AG09319 (cell line): ENCODE measurements around the gene CTBP2.

Source experiments
- DNase-seq: peaks from one replicate; pipeline ENCODE4 v3.0.0-alpha.2; 2010; ENCODE audit warnings: low read depth; ENCODE audit errors: extremely low read depth
- CTCF ChIP-seq: IDR thresholded peaks from 2 replicates; pipeline ENCODE4 v1.5.1; 2011; ENCODE audit warnings: low read depth, mild to moderate bottlenecking, inconsistent platforms, low read length, moderate library complexity

The CTBP2 gene

GRCh38 chr10:125041856-125042506 lies 118.4 kb downstream of the CTBP2 start:
- TF ChIP-seq CTCF, result no peak
- no peak for DNase-seq

DNA sequence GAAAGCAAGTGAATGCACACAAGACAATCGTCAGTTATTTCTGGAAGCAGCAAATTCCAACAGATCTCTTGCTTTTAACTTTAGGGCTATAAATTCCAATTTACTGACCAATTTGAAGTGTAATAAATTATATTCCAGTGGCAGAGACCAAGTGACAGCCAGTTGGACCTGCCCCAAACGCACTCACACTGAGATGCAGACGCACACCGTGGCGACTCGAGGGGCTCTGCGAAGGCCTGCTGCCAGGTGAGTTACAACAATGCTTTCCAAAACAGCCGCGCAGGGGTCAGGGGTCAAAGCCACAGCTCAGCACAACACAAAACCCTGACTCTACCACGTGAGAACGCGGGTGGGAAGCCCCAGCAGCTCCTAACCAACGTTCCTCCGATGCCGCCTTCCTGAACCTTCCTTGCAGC lies 121.0 kb downstream of the CTBP2 start:
- no peak for TF ChIP-seq CTCF
- DNase-seq, result no peak

GRCh38 chr10:125038637-125039036 lies 121.7 kb downstream of the CTBP2 start:
- TF ChIP-seq CTCF, result no peak
- DNase-seq, result no peak

DNA sequence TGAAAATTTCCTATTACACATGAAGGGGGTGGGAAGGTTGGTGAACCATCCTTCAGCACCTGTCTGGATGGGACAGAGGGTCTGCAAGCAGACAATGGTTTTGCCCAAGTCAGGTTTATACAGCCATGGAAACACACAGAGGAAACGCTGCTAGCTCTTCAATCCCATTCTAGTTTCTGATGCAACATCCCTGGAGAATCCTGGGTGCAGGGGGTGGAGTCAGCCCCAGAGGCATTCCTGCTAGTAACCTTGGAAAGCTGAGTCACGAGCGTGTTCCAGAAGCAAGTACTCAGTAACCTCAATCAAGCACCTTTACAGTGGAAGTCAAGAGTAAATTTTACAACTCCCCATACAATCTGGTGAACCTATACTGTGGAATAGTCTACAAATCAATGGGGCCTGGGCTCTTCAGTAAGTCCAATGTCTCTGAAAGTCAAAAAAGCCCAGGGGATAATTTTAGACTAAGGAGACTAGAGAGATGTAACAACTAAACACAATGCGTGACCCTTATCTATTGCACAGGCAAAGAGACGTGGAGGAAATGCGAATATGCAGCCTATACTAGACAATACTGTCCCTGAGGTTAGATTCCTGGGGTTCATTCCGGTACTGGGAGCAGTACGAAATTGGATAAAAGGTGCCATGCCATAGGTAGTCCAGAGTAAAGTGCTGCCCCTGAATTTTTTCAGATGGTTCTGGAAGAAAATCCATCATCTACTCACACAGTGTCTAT lies 123.1 kb downstream of the CTBP2 start:
- DNase-seq, result no peak
- TF ChIP-seq CTCF, result no peak

DNA sequence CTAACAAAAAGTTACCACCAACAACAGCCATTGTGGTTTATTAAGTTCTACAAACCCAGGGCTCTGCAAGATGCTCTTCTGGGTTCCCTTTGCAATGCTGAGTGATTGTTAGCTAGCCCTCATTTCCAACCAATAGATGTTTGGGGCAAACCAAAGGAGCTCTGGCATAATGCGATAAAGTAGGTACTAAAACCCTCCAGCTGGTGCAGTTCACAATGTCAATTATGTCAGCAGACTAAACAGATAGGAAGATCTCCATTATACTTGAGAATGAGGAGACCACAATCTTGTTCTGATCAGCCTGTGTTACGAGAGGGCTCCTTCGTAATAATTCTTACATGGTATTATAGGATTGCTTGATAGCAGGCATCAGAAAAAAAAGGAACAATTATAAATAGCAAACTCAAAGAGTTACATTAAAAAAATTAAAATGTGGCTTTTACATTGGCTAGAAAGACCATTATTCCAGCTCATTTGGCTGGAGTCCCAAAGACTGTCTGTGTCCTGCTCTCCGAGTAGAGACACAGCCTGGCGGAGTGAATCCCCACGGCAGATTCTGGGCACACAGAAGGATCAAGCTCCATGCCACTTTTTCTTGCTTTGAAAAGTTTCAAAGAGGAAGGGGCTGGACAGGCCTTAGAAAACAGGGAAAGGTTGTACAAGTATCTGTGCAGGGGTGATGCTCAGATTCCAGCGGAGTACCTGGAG lies 124.6 kb downstream of the CTBP2 start:
- no peak for DNase-seq
- no peak for TF ChIP-seq CTCF

DNA sequence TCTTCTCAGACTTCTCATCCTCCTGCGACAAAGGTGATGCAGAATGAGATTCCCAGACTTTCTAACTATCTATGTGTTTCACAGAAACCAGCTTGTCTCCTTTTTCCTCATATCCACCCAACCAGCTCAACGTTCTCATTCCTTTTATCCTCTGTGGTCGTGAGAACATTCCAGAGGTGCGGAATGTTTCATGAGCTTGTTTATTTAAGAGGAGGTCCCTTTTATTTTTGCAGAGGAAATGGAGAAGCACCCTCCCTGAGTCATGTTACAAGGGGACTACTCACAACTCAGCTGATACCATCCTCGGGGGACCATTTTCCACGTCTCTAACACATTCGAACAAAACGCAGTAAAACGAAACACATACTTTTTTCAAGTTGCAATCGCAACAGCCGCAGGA lies 125.2 kb downstream of the CTBP2 start:
- peak; percentile 71 for DNase-seq
- TF ChIP-seq CTCF, result no peak

- DNase-seq, result no peak
Measured at GRCh38 chr10:125034675-125035074, 125.7 kb downstream of the CTBP2 start.

More at GRCh38 chr10:125034675-125035074, 125.7 kb downstream of the CTBP2 start:
- no peak for TF ChIP-seq CTCF
